ENCODE data around the gene TMEM242.

DNA sequence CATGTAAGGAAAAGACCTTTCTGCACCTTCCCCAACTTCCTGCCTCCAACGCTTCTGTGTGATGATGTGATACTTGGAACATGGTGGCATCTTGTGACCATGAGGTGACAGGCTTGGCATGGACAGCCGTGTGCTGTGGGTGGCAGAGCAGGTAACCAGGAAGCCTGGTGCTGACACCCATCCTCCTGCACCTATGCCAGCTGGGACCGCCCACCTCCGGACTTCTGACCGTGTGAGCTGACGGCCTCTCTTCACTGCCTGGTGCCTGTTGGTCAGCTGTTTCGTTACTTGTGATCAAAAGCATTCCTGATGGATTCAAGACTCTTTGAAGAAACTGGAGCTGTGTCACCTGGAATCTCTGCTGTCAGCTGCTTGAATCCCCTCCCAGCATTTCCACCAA is 70.3 kb downstream of the TMEM242 start:
- TF ChIP-seq, protein P1, sequence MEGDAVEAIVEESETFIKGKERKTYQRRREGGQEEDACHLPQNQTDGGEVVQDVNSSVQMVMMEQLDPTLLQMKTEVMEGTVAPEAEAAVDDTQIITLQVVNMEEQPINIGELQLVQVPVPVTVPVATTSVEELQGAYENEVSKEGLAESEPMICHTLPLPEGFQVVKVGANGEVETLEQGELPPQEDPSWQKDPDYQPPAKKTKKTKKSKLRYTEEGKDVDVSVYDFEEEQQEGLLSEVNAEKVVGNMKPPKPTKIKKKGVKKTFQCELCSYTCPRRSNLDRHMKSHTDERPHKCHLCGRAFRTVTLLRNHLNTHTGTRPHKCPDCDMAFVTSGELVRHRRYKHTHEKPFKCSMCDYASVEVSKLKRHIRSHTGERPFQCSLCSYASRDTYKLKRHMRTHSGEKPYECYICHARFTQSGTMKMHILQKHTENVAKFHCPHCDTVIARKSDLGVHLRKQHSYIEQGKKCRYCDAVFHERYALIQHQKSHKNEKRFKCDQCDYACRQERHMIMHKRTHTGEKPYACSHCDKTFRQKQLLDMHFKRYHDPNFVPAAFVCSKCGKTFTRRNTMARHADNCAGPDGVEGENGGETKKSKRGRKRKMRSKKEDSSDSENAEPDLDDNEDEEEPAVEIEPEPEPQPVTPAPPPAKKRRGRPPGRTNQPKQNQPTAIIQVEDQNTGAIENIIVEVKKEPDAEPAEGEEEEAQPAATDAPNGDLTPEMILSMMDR (IDR thresholded peaks at IDR 0.05 in 2 of 3, conservative IDR thresholded peaks at IDR 0.05 in 1 of 3; ENCODE audit: control insufficient read depth in 2 of 3, extremely low read depth in 1 of 3, insufficient read depth in 1 of 3, low read depth in 3 of 3, low read length in 3 of 3), result no peak
- no peak for TF ChIP-seq POLR2A (IDR thresholded peaks at IDR 0.05; ENCODE audit: low read depth, low read length)
- TF ChIP-seq ZNF274 (IDR thresholded peaks at IDR 0.05; ENCODE audit: insufficient read depth, insufficient read length), result no peak
